Loucy (cell line): Measurements from ENCODE around the gene SORT1.

ENCODE experiments used
- H2AFZ ChIP-seq: fragments of 200-600 bp; sonication (generic); 2 replicates; pipeline ENCODE4 v1.6.0; 2016; ENCODE audit warnings: antibody characterized with exemption, mild to moderate bottlenecking, low read length, moderate library complexity
- H3F3A ChIP-seq: fragments of 200-600 bp; 2 replicates; pipeline ENCODE4 v1.6.0; 2016; ENCODE audit warnings: antibody characterized with exemption, low read depth, mild to moderate bottlenecking
- H3K27me3 ChIP-seq: fragments of 200-600 bp; sonication (generic); 2 replicates; pipeline ENCODE4 v1.6.1; 2014; ENCODE audit warnings: low read length, mild to moderate bottlenecking; ENCODE audit not compliant: insufficient read depth, poor library complexity, severe bottlenecking
- H3K36me3 ChIP-seq: fragments of 200-600 bp; sonication (generic); 2 replicates; pipeline ENCODE4 v1.6.1; 2016; ENCODE audit warnings: low read length; ENCODE audit not compliant: insufficient read depth
- H3K4me1 ChIP-seq: fragments of 200-600 bp; sonication (generic); 2 replicates; pipeline ENCODE4 v1.5.1; 2014; ENCODE audit warnings: low read length, mild to moderate bottlenecking; ENCODE audit not compliant: insufficient read depth, poor library complexity, severe bottlenecking
- H3K4me2 ChIP-seq: fragments of 200-600 bp; sonication (generic); 2 replicates; pipeline ENCODE4 v1.6.0; 2014; ENCODE audit warnings: antibody characterized with exemption, low read length, low read depth, mild to moderate bottlenecking; ENCODE audit not compliant: poor library complexity, severe bottlenecking
- H3K4me3 ChIP-seq: fragments of 200-600 bp; sonication (generic); 2 replicates; pipeline ENCODE4 v1.5.1; 2014; ENCODE audit warnings: low read length, mild to moderate bottlenecking, mixed read lengths; ENCODE audit not compliant: poor library complexity, severe bottlenecking
- H3K79me2 ChIP-seq: fragments of 200-600 bp; sonication (generic); 2 replicates; pipeline ENCODE4 v1.6.1; 2014; ENCODE audit warnings: low read length; ENCODE audit not compliant: insufficient read depth
- H3K9ac ChIP-seq: fragments of 200-600 bp; sonication (generic); 2 replicates; pipeline ENCODE4 v1.6.0; 2014; ENCODE audit warnings: mild to moderate bottlenecking, low read depth, low read length, moderate library complexity; ENCODE audit not compliant: poor library complexity, severe bottlenecking
- H3K9me2 ChIP-seq: fragments of 200-600 bp; sonication (generic); replicated peaks from 2 replicates; pipeline ENCODE4 v1.6.1; 2016; ENCODE audit warnings: low read depth, low read length, mixed read lengths
- H3K9me3 ChIP-seq: fragments of 200-600 bp; sonication (generic); 2 replicates; pipeline ENCODE4 v1.6.1; 2014; ENCODE audit warnings: mild to moderate bottlenecking, antibody characterized with exemption, low read length, low read depth; ENCODE audit not compliant: insufficient read depth
- H4K20me1 ChIP-seq: fragments of 200-600 bp; sonication (generic); 2 replicates; pipeline ENCODE4 v1.6.0; 2014; ENCODE audit warnings: antibody characterized with exemption, low read length, mild to moderate bottlenecking; ENCODE audit not compliant: insufficient read depth, poor library complexity, severe bottlenecking
- EZH2phosphoT487 ChIP-seq: fragments of 200-600 bp; IDR thresholded peaks from 2 replicates; pipeline ENCODE4 v1.6.1; 2018; ENCODE audit warnings: antibody characterized with exemption, mild to moderate bottlenecking, moderate library complexity, borderline replicate concordance
- TF ChIP-seq, protein P1 (sequence below): fragments of 200-600 bp; sonication (generic); conservative IDR thresholded peaks from 2 replicates; pipeline ENCODE4 v1.5.1; 2014; ENCODE audit warnings: mild to moderate bottlenecking, antibody characterized with exemption, low read length

Gene SORT1

DNA sequence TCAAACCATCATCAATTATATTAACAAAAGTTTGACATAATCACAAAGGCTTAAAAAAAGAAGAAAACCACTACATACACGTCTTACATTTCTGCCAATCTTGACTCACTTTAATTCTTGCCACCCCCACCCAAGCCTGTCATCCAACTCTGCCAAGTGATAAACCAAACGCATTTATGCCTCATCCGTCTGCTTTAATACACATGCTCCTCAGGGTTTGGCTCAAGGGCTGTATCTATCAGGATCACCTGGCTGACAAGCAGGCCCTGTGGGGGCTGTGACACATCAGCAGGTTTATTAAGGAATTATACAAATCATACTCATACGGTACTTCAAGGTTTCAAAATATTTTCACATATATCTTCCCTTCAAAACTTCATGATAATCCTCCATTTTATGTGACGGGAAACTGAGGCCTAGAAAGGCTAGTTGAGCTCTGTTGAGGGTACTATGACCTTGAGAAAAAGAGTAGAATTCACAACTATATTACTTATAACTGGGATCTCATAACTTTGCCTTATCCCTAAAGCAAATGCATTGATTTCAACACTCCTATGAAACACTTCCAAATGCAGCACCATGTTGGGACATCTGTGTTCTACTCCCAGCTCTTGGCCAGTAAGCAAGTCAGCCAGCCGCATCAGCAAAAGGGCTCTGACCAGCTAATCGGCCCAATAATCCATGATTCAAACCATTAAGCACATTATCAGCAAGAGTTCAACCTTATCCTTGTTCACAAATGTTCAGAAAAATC is 8.7 kb downstream of the SORT1 start:
- Histone ChIP-seq H3K79me2 (peaks cover 62% of the 10 kb centered on the region), H3K4me3 (no peak overlapping the region), H3K4me2 (no peak overlapping the region)

DNA sequence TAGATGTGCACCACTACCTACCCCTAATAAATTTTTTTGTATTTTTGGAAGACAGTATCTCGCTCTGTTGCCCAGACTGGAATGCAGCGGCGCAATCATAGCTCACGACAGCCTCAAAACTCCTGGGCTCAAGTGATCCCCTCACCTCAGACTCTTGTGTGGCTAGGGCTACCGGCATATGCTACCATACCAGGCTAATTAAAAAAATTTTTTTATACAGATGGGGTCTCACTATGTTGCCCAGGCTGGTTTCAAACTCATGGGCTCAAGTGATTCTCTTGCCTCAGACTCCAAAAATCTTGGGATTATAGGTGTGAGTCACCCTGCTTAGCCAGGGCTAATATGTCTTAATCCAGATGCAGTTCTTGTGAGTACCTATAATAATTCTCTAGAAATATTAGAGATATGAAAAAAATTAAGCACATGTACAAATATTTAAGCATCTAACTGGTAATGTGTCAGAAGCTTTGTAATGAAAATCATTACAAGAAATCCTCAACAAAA is 9.5 kb downstream of the SORT1 start:
- no peaks in the 10 kb centered on the region for H3K36me3 ChIP-seq
- H3K4me3 ChIP-seq = no peak overlapping the region
- no peaks in the 10 kb centered on the region for H3K27me3 ChIP-seq
- peaks cover 3% of the 10 kb centered on the region for H4K20me1 ChIP-seq
- H3K79me2 ChIP-seq = peaks cover 68% of the 10 kb centered on the region
- H3K9me3 ChIP-seq = no peaks in the 10 kb centered on the region
- no peak overlapping the region for H2AFZ ChIP-seq
- H3K4me2 ChIP-seq = no peak overlapping the region
- H3K9me2 ChIP-seq = no peaks in the 10 kb centered on the region
- peaks cover 23% of the 10 kb centered on the region for H3K4me1 ChIP-seq
- TF ChIP-seq, protein P1, sequence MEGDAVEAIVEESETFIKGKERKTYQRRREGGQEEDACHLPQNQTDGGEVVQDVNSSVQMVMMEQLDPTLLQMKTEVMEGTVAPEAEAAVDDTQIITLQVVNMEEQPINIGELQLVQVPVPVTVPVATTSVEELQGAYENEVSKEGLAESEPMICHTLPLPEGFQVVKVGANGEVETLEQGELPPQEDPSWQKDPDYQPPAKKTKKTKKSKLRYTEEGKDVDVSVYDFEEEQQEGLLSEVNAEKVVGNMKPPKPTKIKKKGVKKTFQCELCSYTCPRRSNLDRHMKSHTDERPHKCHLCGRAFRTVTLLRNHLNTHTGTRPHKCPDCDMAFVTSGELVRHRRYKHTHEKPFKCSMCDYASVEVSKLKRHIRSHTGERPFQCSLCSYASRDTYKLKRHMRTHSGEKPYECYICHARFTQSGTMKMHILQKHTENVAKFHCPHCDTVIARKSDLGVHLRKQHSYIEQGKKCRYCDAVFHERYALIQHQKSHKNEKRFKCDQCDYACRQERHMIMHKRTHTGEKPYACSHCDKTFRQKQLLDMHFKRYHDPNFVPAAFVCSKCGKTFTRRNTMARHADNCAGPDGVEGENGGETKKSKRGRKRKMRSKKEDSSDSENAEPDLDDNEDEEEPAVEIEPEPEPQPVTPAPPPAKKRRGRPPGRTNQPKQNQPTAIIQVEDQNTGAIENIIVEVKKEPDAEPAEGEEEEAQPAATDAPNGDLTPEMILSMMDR = no peak
- TF ChIP-seq EZH2phosphoT487 = no peak
- H3F3A ChIP-seq = no peaks in the 10 kb centered on the region
- H3K9ac ChIP-seq = no peak overlapping the region

More for the DNA sequence above, 8.7 kb downstream of the SORT1 start:
- Histone ChIP-seq H3K4me1 (peaks cover 23% of the 10 kb centered on the region), H3K9ac (no peak overlapping the region), H3K27me3 (no peaks in the 10 kb centered on the region), H3K36me3 (no peaks in the 10 kb centered on the region), H3K9me2 (no peaks in the 10 kb centered on the region), H2AFZ (no peak overlapping the region), H3K9me3 (no peaks in the 10 kb centered on the region), H3F3A (no peaks in the 10 kb centered on the region; the same call in 1 of the 2 replicates), H4K20me1 (peaks cover 2% of the 10 kb centered on the region)
- TF ChIP-seq, protein P1 = no peak
- no peak for TF ChIP-seq EZH2phosphoT487

DNA sequence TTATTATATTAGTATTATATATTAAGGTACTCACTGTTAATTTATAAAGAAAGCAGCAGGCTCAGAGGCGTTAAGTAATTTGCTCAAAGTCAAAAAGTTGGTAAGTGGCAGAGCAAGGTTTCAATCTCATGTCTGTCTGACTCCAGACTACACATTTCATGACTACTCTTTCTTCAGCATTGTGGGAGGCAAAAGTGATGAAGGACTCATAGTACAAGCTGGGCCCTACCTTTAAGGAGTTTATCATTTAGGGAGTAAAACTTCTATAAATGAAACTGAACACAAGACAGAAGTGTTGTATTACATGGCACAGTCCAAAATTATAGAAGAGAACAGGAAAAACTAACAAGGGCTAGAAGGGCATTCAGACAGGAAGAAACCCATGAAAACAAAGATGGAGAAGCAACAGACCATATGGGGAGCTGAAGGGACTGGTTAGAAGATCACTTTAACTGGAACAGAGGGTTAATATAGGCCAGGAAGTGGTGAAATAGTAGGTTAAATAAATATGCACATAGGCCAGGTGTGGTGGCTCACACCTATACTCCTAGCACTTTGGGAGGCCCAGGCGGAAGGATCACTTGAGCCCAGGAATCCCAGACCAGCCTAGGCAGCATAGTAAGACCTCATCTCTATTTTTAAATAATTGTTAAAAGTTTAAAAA is 11.5 kb downstream of the SORT1 start:
- TF ChIP-seq EZH2phosphoT487 = no peak
- TF ChIP-seq, protein P1 = no peak
- H3F3A ChIP-seq = no peaks in the 10 kb centered on the region
- H2AFZ ChIP-seq = no peak overlapping the region
- no peak overlapping the region for H3K9ac ChIP-seq
- H3K79me2 ChIP-seq = peaks cover 57% of the 10 kb centered on the region
- H3K4me3 ChIP-seq = no peak overlapping the region
- no peaks in the 10 kb centered on the region for H3K9me3 ChIP-seq
- no peaks in the 10 kb centered on the region for H3K36me3 ChIP-seq
- no peaks in the 10 kb centered on the region for H3K9me2 ChIP-seq
- H3K4me1 ChIP-seq = peaks cover 12% of the 10 kb centered on the region
- H3K4me2 ChIP-seq = peak overlapping the region; percentile 24
- peaks cover 5% of the 10 kb centered on the region for H4K20me1 ChIP-seq
- H3K27me3 ChIP-seq = no peaks in the 10 kb centered on the region
